ENCODE results near the gene NOP53.

GRCh38 chr19:47778954-47779351 lies 33.6 kb downstream of the NOP53 start:
- TF ChIP-seq POLR2AphosphoS5 (IDR thresholded peaks at IDR 0.05; ENCODE audit: low read depth) (no peak), CTCF (IDR thresholded peaks at IDR 0.05; ENCODE audit: insufficient read depth, low read length) (no peak), REST (IDR thresholded peaks at IDR 0.05; ENCODE audit: insufficient replicate concordance, low read depth) (no peak)
